HG03280 (cell line): Measurements from ENCODE around the gene TMED9.
A peak's percentile ranks its signal among the peaks of the same experiment; 100 is the strongest.
"Not testable (repeated sequence)": the region's sequence is repeated elsewhere in the genome, so short reads cannot be mapped to it uniquely, and the experiment has no call there.

Experiments used
- ATAC-seq: cut with Tn5 transposase; IDR thresholded peaks from one replicate; pipeline ENCODE4 v1.9.1; 2021; ENCODE audit warnings: mild to moderate bottlenecking, moderate library complexity; ENCODE audit not compliant: unreplicated experiment

The TMED9 gene

GRCh38 chr5:177592010-177592834, at the start of gene TMED9:
TMED9 (plus strand) TSS chr5:177592203; CDS start chr5:177592215, 12 bp downstream.
- ATAC-seq: peak; percentile 94

- ATAC-seq: no peak
Measured at GRCh38 chr5:177542816-177543465, 49.1 kb upstream of the TMED9 start.

- ATAC-seq: no peak
Measured at GRCh38 chr5:177545487-177546257, 46.3 kb upstream of the TMED9 start.

- no peak for ATAC-seq
Measured at GRCh38 chr5:177546258-177546741, 45.7 kb upstream of the TMED9 start.

GRCh38 chr5:177547736-177548135, 44.3 kb upstream of the TMED9 start:
- ATAC-seq: no peak

GRCh38 chr5:177548495-177548894, 43.5 kb upstream of the TMED9 start:
- no peak for ATAC-seq

GRCh38 chr5:177550122-177550521, 41.9 kb upstream of the TMED9 start:
- no peak for ATAC-seq

- ATAC-seq: no peak
Measured at GRCh38 chr5:177552839-177553455, 39.1 kb upstream of the TMED9 start.

GRCh38 chr5:177553671-177554429, 38.2 kb upstream of the TMED9 start:
- peak; percentile 46 for ATAC-seq

GRCh38 chr5:177554474-177555111, 37.4 kb upstream of the TMED9 start, which contains the start of gene FAM193B:
FAM193B (minus strand) TSS chr5:177554563; CDS start chr5:177554458, 105 bp downstream.
- peak; percentile 85 for ATAC-seq

GRCh38 chr5:177555228-177555627, 36.8 kb upstream of the TMED9 start:
- no peak for ATAC-seq

GRCh38 chr5:177555665-177556064, 36.3 kb upstream of the TMED9 start:
- ATAC-seq: no peak

GRCh38 chr5:177557041-177557647, 34.9 kb upstream of the TMED9 start:
- ATAC-seq: no peak

- no peak for ATAC-seq
Measured at GRCh38 chr5:177557796-177558195, 34.2 kb upstream of the TMED9 start.

GRCh38 chr5:177559446-177559941, 32.5 kb upstream of the TMED9 start:
- ATAC-seq: not testable (repeated sequence)

- no peak for ATAC-seq
Measured at GRCh38 chr5:177565046-177565445, 27.0 kb upstream of the TMED9 start.

- ATAC-seq: no peak
Measured at GRCh38 chr5:177568326-177568725, 23.7 kb upstream of the TMED9 start.

GRCh38 chr5:177569894-177570293, 22.1 kb upstream of the TMED9 start:
- ATAC-seq: no peak

- no peak for ATAC-seq
Measured at GRCh38 chr5:177575488-177575887, 16.5 kb upstream of the TMED9 start.
